Measurements from ENCODE around the gene GUCY2D. TPM values are rescaled to one million over a fixed set of nuclear protein-coding genes. Genes with fewer than 3 reads are reported as not detected.

GUCY2D gene
- polyA plus RNA-seq, 1 donor from 2014 or later = 0.07 TPM

DNA sequence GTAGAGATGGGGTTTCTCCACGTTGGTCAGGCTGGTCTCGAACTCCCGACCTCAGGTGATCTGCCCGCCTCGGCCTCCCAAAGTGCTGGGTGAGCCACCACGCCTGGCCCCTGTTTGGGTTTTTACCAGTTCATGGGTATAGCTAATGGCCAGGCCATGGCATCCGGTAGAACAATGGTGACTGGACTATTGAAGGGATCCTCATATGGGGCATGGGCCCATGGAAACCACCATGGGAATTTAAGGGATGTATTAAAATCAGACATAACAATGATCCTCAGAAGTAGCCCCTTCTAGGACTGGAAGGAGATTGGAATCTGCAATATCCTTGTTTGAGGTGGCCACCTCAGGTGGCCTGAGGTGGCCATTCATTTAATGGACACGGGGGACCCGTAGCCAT lies 17.5 kb upstream of the GUCY2D start:
- Histone ChIP-seq H3K27ac (ENCODE audit: low read length) (no peak overlapping the region), H3K27me3 (ENCODE audit: insufficient read depth, low read depth, low read length) (no peaks in the 10 kb centered on the region), H4K20me1 (ENCODE audit: insufficient read depth) (no peaks in the 10 kb centered on the region), H3K9ac (ENCODE audit: low read length) (no peak overlapping the region), H3K9me2 (ENCODE audit: insufficient read depth, low read length) (no peaks in the 10 kb centered on the region), H3K36me3 (ENCODE audit: insufficient read depth, low read length) (no peaks in the 10 kb centered on the region), H3K9me3 (ENCODE audit: low read length) (no peaks in the 10 kb centered on the region), H3K79me2 (replicated peaks; ENCODE audit: insufficient read depth, low read length) (no peaks in the 10 kb centered on the region), H3F3A (ENCODE audit: insufficient read depth, low read length, poor library complexity, severe bottlenecking) (no peaks in the 10 kb centered on the region), H3K4me3 (ENCODE audit: low read length) (no peak overlapping the region), H3K4me2 (ENCODE audit: low read length) (no peak overlapping the region), H2AFZ (ENCODE audit: low read depth, low read length) (no peak overlapping the region)
- TF ChIP-seq, protein P1, sequence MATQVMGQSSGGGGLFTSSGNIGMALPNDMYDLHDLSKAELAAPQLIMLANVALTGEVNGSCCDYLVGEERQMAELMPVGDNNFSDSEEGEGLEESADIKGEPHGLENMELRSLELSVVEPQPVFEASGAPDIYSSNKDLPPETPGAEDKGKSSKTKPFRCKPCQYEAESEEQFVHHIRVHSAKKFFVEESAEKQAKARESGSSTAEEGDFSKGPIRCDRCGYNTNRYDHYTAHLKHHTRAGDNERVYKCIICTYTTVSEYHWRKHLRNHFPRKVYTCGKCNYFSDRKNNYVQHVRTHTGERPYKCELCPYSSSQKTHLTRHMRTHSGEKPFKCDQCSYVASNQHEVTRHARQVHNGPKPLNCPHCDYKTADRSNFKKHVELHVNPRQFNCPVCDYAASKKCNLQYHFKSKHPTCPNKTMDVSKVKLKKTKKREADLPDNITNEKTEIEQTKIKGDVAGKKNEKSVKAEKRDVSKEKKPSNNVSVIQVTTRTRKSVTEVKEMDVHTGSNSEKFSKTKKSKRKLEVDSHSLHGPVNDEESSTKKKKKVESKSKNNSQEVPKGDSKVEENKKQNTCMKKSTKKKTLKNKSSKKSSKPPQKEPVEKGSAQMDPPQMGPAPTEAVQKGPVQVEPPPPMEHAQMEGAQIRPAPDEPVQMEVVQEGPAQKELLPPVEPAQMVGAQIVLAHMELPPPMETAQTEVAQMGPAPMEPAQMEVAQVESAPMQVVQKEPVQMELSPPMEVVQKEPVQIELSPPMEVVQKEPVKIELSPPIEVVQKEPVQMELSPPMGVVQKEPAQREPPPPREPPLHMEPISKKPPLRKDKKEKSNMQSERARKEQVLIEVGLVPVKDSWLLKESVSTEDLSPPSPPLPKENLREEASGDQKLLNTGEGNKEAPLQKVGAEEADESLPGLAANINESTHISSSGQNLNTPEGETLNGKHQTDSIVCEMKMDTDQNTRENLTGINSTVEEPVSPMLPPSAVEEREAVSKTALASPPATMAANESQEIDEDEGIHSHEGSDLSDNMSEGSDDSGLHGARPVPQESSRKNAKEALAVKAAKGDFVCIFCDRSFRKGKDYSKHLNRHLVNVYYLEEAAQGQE (IDR thresholded peaks at IDR 0.05; ENCODE audit: borderline replicate concordance) = no peak
- TF ChIP-seq RAD21 (conservative IDR thresholded peaks at IDR 0.05) (no peak), SMC3 (conservative IDR thresholded peaks at IDR 0.05; ENCODE audit: poor library complexity) (no peak), MXI1 (conservative IDR thresholded peaks at IDR 0.05; ENCODE audit: poor library complexity, severe bottlenecking) (no peak)

DNA sequence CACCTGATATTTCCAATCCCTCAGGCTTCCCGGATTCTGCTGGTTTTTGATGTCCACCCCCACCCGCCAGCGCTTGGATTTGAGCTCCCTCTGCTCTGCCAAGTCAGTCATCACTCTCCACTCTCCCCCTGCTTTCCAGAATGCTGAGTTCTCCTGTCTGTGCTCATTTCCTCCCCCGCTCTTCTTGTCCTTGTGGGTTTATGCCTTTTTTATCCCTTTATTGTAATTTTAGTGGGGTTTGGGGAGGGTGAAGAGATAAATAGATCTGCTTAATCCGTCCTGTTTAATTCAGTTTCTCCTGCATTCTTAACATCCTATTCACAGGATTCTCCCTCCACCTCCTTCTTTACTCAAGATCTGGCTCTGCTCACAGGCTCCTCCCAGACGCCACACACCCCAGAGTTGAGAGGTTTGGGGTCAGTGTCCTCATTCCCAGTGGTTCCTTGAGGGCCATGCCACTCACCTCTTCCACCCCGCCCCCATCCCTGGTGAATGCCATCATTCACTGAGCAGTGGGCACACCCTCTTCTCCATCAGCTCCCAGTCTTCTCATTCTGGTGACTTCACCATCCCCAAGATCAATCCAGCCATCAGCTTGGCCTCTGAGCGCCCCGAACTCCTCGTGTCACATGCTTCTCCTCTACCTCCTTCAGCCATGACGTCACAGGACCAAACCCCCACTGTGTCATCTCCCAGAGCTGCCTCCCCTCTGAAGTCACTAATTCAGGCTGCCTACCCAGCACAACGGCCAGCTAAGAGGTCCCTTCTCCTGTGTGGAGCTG lies 15.1 kb upstream of the GUCY2D start:
- Histone ChIP-seq H3K9me2 (ENCODE audit: insufficient read depth, low read length) (no peaks in the 10 kb centered on the region), H3F3A (ENCODE audit: insufficient read depth, low read length, poor library complexity, severe bottlenecking) (no peaks in the 10 kb centered on the region), H3K4me3 (ENCODE audit: low read length) (no peak overlapping the region), H3K9ac (ENCODE audit: low read length) (no peak overlapping the region), H2AFZ (ENCODE audit: low read depth, low read length) (no peak overlapping the region), H3K4me2 (ENCODE audit: low read length) (no peak overlapping the region), H4K20me1 (ENCODE audit: insufficient read depth) (no peaks in the 10 kb centered on the region), H3K36me3 (ENCODE audit: insufficient read depth, low read length) (no peaks in the 10 kb centered on the region), H3K79me2 (replicated peaks; ENCODE audit: insufficient read depth, low read length) (no peaks in the 10 kb centered on the region), H3K27me3 (ENCODE audit: insufficient read depth, low read depth, low read length) (no peaks in the 10 kb centered on the region), H3K27ac (ENCODE audit: low read length) (no peak overlapping the region), H3K9me3 (ENCODE audit: low read length) (no peaks in the 10 kb centered on the region)
- no peak for TF ChIP-seq RAD21 (conservative IDR thresholded peaks at IDR 0.05)
- no peak for TF ChIP-seq SMC3 (conservative IDR thresholded peaks at IDR 0.05; ENCODE audit: poor library complexity)
- TF ChIP-seq EZH2 (IDR thresholded peaks at IDR 0.05; ENCODE audit: borderline replicate concordance, insufficient read depth, low read length, poor library complexity, severe bottlenecking) = no peak
- no peak for TF ChIP-seq TAF1 (IDR thresholded peaks at IDR 0.05; ENCODE audit: low read depth)
- TF ChIP-seq, protein P1 (IDR thresholded peaks at IDR 0.05; ENCODE audit: borderline replicate concordance) = no peak
- TF ChIP-seq, protein P2, sequence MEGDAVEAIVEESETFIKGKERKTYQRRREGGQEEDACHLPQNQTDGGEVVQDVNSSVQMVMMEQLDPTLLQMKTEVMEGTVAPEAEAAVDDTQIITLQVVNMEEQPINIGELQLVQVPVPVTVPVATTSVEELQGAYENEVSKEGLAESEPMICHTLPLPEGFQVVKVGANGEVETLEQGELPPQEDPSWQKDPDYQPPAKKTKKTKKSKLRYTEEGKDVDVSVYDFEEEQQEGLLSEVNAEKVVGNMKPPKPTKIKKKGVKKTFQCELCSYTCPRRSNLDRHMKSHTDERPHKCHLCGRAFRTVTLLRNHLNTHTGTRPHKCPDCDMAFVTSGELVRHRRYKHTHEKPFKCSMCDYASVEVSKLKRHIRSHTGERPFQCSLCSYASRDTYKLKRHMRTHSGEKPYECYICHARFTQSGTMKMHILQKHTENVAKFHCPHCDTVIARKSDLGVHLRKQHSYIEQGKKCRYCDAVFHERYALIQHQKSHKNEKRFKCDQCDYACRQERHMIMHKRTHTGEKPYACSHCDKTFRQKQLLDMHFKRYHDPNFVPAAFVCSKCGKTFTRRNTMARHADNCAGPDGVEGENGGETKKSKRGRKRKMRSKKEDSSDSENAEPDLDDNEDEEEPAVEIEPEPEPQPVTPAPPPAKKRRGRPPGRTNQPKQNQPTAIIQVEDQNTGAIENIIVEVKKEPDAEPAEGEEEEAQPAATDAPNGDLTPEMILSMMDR (IDR thresholded peaks at IDR 0.05; ENCODE audit: poor library complexity, severe bottlenecking) = no peak
- TF ChIP-seq EP300 (conservative IDR thresholded peaks at IDR 0.05; ENCODE audit: poor library complexity, severe bottlenecking) = no peak
- no peak for TF ChIP-seq POLR2AphosphoS5 (IDR thresholded peaks at IDR 0.05)
- TF ChIP-seq MXI1 (conservative IDR thresholded peaks at IDR 0.05; ENCODE audit: poor library complexity, severe bottlenecking) = no peak

Measured in neural cell (in vitro differentiated cells).